Mucosa of stomach (tissue), 1 donor: ENCODE measurements around the gene EML2.
A peak's percentile ranks its signal among the peaks of the same experiment; 100 is the strongest.

Experiments used
- H3K27me3 ChIP-seq: one replicate; pipeline ENCODE4 v1.7.0; 2013; ENCODE audit warnings: mild to moderate bottlenecking, low read length; ENCODE audit not compliant: control insufficient read depth, insufficient read depth
- H3K36me3 ChIP-seq: one replicate; pipeline ENCODE4 v1.7.0; 2013; ENCODE audit warnings: low read length; ENCODE audit not compliant: control insufficient read depth, insufficient read depth
- H3K4me1 ChIP-seq: one replicate; pipeline ENCODE4 v1.7.0; 2013; ENCODE audit warnings: mild to moderate bottlenecking, low read length; ENCODE audit not compliant: control insufficient read depth, insufficient read depth
- H3K4me3 ChIP-seq: one replicate; pipeline ENCODE4 v1.7.0; 2013; ENCODE audit warnings: low read length
- H3K9ac ChIP-seq: one replicate; pipeline ENCODE4 v1.7.0; 2013; ENCODE audit warnings: mild to moderate bottlenecking, low read length, moderate library complexity
- H3K9me3 ChIP-seq: one replicate; pipeline ENCODE4 v1.7.0; 2013; ENCODE audit warnings: mild to moderate bottlenecking, low read length, moderate library complexity; ENCODE audit not compliant: control insufficient read depth
- donor health status: Pancreatic carcinoma.

Gene EML2

DNA sequence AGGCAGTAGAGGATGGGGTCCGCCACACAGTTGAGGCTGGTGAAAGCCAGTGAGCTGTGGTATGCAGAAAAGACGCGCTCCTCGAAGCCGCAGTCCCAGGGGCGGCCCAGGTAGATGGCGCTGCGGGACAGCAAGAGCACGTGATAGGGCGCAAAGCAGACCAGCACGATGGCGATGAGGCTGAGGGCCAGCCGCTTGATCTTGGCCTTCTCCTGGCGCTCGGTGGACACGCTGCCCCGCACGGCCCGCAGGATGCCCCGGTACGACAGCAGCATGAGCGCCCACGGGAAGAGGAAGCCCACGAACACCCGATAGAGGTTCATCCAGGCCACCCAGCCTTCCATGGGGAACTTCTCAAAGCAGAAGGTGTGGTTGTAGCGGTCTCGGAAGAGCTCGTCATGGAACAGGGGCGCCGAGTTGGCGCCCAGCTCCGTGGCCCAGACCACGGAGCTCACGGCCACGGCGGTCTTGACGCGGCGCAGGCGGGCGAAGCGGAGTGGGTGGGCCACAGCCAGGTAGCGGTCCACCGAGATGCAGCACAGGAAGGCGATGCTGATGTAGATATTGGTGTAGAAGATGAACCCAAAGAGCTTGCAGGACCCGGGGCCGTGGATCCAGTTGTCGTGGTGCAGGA, 48.1 kb downstream of the EML2 start:
- peaks cover 4% of the 10 kb centered on the region for H3K4me1 ChIP-seq
- no peaks in the 10 kb centered on the region for H3K36me3 ChIP-seq
- H3K9ac ChIP-seq = no peak overlapping the region
- peaks cover 28% of the 10 kb centered on the region for H3K27me3 ChIP-seq
- H3K9me3 ChIP-seq = no peaks in the 10 kb centered on the region
- H3K4me3 ChIP-seq = no peak overlapping the region

DNA sequence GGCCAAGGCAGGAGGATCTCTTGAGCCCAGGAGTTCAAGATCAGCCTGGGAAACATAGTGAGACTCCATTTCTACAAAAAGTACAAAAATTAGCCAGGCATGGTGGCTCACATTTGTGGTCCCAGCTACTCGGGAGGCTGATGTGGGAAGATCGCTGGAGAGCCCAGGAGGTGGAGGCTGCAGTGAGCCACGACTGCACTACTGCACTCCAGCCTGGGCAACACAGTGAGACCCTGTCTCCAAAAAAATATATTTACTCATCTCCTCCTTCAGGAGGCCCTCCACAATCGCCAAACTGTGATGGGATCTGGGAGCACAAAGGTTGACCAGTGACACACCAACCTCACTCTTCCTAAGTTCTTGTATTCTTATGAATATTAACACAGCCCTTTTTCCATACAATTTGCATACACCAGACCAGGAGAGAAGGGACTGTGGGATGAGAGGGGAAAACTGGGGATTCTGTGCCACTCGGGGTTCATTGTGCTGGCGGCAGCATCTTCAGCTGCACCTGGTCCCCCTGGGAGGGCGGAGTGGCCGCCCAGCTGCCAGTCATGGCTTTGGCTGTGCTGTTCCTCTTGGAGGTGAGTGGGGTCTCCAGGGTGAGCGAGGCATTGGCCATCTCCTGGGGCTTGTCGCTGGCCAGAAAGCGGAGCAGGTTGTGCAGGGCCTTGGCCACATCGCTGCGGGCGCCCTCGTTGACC, 48.7 kb downstream of the EML2 start:
- Histone ChIP-seq H3K36me3 (no peaks in the 10 kb centered on the region), H3K4me1 (peaks cover 4% of the 10 kb centered on the region), H3K9me3 (no peaks in the 10 kb centered on the region), H3K9ac (no peak overlapping the region), H3K4me3 (no peak overlapping the region), H3K27me3 (peaks cover 22% of the 10 kb centered on the region)

DNA sequence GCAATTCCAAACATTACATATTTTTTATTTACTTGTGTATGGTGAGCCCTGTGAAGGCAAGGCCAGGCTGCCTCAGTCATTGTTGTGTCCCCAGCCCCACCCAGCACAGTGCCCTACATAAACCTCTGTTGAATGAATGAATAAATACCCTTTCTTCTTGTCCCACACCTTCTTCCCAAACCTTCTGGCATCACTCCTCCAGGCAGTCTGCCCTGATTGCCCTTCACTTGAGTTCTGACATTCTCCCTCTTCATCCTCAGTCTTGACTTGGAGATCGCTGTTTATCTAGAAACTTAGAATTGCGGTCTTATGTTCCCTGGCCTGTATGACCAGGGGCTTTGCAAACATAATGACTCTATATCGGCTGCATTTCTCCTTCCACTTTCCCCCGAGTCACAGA, 49.4 kb downstream of the EML2 start:
- Histone ChIP-seq H3K27me3 (peaks cover 22% of the 10 kb centered on the region), H3K9ac (no peak overlapping the region), H3K36me3 (no peaks in the 10 kb centered on the region), H3K4me1 (peaks cover 4% of the 10 kb centered on the region), H3K4me3 (no peak overlapping the region), H3K9me3 (no peaks in the 10 kb centered on the region)

DNA sequence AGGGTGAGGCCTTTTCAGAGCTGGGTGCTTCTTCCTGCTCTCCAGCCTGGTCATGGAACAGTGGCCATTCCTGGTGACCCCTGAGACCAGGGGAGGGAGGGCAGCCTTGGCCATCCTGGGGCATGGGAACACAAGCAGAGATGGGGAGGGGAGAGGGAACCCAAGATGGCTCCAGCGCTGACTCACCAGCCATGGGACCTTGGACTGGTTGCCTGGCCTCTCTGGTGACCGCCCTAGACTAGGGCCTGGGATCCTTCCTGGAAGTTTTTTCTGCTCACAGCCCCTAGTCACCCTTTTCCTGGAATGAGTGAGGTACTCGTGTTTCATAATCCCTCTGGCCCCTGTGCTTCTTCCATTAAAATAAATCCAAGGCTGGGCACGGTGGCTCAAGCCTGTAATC, 51.3 kb downstream of the EML2 start:
- H3K4me3 ChIP-seq = no peak overlapping the region
- H3K27me3 ChIP-seq = peaks cover 22% of the 10 kb centered on the region
- H3K9me3 ChIP-seq = no peaks in the 10 kb centered on the region
- H3K4me1 ChIP-seq = peaks cover 11% of the 10 kb centered on the region
- H3K36me3 ChIP-seq = no peaks in the 10 kb centered on the region
- H3K9ac ChIP-seq = no peak overlapping the region

DNA sequence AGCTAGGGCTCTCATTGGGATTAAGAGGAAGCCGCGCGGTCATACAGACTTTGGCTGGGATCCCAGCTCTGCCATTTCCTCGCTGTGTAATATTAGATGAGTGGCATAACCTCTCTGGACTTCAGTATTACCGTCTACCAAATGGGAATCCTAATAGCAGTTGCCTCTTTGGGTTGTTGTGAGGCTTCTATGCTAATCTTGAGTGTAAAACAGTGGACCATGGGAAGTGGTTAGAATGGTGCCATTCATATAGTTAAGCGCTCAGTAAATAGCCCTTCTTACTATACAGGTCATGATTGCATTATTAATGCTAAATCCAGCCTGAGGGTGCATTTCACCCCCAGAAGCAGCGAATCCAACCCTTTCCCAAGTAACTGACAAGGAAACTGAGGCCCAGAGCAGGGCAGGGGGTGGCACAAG, 54.0 kb downstream of the EML2 start:
- Histone ChIP-seq H3K9ac (peak overlapping the region; percentile 73), H3K4me3 (peak overlapping the region; percentile 57), H3K27me3 (no peaks in the 10 kb centered on the region), H3K36me3 (no peaks in the 10 kb centered on the region), H3K4me1 (peaks cover 10% of the 10 kb centered on the region), H3K9me3 (no peaks in the 10 kb centered on the region)

DNA sequence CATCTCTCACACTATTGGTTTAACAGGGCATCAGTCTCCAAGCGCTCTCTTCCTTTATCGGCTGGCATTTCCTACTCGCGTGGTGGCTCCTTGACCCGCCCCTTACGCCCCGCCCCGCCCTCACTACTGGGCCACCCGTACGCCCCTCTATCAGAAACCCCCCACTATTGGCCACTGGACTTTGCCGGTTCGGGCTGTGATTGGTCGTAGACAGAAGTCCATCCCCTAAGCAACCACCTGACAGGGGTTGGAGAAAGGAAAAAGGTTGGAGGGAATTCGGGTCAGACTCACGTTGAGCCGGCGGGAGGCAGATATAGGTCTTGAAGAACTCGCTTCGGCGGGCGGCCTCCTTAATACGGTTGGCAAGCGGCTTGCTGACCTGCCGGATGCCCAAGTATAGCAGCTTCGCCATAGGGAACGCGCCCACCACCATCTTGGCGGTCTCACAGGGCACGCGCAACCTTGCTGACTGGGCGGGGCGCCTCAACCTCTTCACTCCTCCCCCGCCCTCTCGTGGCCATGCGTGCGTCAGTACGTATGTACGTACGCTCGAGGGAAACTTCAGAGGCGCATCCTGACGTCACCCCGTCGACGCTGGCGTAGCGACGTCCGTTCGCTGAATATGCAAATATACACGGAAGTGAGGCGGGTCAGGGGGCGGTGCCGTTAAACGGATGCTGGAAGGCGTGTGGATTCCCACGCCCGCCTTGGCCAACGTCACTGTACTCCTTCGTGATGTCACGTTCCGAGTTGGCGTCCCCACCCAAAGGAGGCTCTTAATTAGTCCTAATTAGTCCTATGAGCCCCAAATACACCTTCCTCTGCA, 54.7 kb downstream of the EML2 start, which contains the start of gene OPA3:
TSS of gene OPA3 (minus strand) at position 471 of the 826 bp plus-strand sequence. CDS start at position 433, 38 bp downstream.
- Histone ChIP-seq H3K4me3 (peak within 1 kb of the TSS; percentile 96), H3K9ac (peak within 1 kb of the TSS; percentile 96), H3K27me3 (no peaks in the 10 kb centered on the region), H3K9me3 (no peaks in the 10 kb centered on the region), H3K4me1 (peaks cover 10% of the 10 kb centered on the region), H3K36me3 (no peaks in the 10 kb centered on the region)

DNA sequence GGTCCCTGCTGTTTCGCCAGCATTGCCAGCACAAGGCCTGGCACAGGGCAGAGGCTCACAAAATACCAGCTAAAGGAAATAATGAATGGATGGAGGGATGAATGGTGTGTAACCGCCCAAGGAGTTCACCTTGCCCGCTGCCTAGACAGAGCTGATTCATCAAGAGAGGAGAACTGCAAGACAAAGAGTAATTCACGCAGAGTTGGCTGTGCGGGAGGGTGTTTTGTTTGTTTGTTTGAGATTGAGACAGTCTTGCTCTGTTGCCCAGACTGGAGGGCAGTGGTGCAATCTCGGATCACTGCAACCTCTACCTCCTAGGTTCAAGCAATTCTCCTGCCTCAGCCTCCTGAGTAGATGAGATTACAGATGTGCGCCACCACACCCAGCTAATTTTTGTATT, 57.6 kb downstream of the EML2 start:
- no peaks in the 10 kb centered on the region for H3K27me3 ChIP-seq
- no peaks in the 10 kb centered on the region for H3K36me3 ChIP-seq
- no peak overlapping the region for H3K9ac ChIP-seq
- H3K9me3 ChIP-seq = no peaks in the 10 kb centered on the region
- peaks cover 30% of the 10 kb centered on the region for H3K4me1 ChIP-seq
- H3K4me3 ChIP-seq = no peak overlapping the region

DNA sequence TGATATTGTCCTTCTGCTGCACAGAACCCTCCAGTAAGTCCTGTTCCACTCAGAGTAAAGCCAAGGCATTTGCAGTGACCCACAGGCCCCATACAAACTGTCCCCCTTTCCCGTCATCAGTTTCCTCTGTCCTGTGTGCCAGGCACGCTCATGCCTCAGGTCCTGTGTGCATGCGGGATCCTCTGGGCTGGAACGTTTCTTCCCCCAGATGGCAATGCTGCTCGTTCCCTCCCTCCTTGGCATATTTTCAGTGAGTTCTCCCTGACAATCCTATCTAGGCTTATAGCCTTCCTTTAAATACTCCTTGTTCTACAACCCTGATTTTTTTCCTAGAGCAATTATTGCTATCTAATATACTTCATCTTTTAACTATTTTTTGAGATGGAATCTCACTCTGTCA, 60.3 kb downstream of the EML2 start:
- H3K9ac ChIP-seq = peak overlapping the region; percentile 17
- no peaks in the 10 kb centered on the region for H3K27me3 ChIP-seq
- peaks cover 37% of the 10 kb centered on the region for H3K4me1 ChIP-seq
- H3K4me3 ChIP-seq = no peak overlapping the region
- H3K36me3 ChIP-seq = no peaks in the 10 kb centered on the region
- H3K9me3 ChIP-seq = no peaks in the 10 kb centered on the region

DNA sequence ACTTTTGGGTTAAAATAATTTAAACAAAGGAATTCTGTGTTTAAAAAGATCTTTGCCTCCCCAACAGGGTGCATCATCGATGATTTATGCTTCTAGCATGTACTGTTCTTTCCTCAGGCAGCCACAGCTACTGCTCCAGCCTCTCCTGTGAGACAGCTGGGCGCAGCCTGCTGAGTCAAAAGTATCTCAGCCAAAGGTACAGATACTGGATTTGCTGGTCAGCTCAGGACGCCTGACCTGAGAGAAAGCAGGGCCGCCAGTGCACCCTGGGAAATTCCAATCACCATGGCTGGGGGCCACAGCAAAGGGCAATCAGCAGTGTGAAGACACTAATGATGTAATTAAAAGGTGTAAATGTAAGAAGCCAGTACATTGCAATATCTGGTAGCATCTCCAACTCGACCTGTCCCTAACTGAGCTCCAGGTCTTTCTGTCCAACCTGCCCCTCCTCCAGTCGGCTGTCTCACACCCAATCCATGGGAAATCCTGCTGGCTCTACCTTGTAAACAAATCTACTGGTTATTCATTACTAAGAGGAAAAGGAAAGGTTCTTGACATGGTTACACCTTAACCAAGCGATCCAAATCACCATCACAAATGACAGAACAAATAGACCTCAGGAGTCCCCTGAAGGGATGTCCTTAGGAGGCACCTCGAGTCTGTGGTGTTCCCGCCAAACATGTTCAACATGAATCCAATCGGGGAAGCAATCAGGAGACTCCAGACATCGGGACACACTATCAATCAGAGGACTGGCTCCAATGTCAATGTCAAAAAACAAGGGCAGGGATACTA, 61.9 kb downstream of the EML2 start:
- H3K27me3 ChIP-seq = no peaks in the 10 kb centered on the region
- no peak overlapping the region for H3K4me3 ChIP-seq
- H3K9ac ChIP-seq = peak overlapping the region; percentile 20
- no peaks in the 10 kb centered on the region for H3K36me3 ChIP-seq
- H3K4me1 ChIP-seq = peaks cover 32% of the 10 kb centered on the region
- no peaks in the 10 kb centered on the region for H3K9me3 ChIP-seq

DNA sequence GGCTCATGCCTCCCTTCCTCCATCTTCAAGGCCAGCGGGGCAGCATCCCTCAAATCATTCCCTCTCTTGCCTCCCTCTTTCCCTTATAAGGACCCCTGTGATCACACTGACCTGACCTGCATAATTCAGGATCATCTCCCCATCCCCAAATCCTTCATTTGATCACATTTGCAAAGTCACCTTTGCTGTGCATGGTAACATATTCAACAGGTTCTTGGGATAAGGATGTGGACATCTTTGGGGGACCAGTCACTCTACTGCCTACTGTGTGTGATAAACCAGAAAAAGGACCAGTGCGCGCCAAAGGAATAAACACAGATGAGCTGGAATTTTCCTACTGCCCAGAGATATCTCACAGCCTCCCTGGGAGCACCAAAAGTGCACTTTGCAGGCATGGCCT, 62.5 kb downstream of the EML2 start:
- Histone ChIP-seq H3K4me3 (no peak overlapping the region), H3K4me1 (peaks cover 32% of the 10 kb centered on the region), H3K27me3 (no peaks in the 10 kb centered on the region), H3K9ac (peak overlapping the region; percentile 18), H3K36me3 (no peaks in the 10 kb centered on the region), H3K9me3 (no peaks in the 10 kb centered on the region)

DNA sequence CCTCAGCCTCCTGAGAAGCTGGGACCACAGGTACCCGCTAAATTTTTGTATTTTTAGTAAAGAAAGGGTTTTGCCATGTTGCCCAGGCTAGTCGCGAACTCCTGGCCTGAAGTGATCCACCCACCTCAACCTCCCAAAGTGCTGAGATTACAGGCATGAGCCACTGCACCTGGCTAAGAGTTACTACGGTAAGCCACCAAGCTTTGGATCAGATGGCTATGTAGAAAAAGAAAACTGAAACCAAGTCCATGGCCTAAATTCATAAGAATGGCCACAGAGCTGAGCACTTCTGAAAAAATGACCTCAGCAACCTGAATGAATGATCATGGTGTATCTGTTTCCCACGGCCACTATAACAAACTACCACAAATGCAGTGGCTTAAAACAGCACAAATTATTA, 64.0 kb downstream of the EML2 start:
- Histone ChIP-seq H3K4me3 (no peak overlapping the region), H3K9ac (no peak overlapping the region), H3K36me3 (no peaks in the 10 kb centered on the region), H3K27me3 (no peaks in the 10 kb centered on the region), H3K4me1 (peaks cover 29% of the 10 kb centered on the region), H3K9me3 (no peaks in the 10 kb centered on the region)
